A549 (cell line): ENCODE measurements around the gene QPRT. TPM values are rescaled to one million over a fixed set of nuclear protein-coding genes. Genes with fewer than 3 reads are reported as not detected.
A peak's percentile ranks its signal among the peaks of the same experiment; 100 is the strongest.

Source experiments
- ATAC-seq, 2 experiments: fragments of 200-7000 bp in 1 of 2; fragments of >200 bp in 1 of 2; cut with Nextera tagmentation in 1 of 2; cut with Tn5 transposase in 1 of 2; 3 replicates each; pipeline versions ENCODE4 v1.8.0 to v1.9.1; 2018 to 2020; ENCODE audit warnings: mild to moderate bottlenecking in 1 of 2, moderate library complexity in 1 of 2
- CTCF ChIA-PET: fragments of 300-600 bp; sonication (Branson Sonifier 250); formaldehyde crosslinking; extraction: SDS; loops from one replicate; lab custom pipeline; 2021; ENCODE audit warnings: antibody characterized with exemption, inconsistent platforms; lab: Yijun Ruan, JAX
- POLR2A ChIA-PET: fragments of 350-600 bp; formaldehyde crosslinking; extraction: SDS; loops from one replicate; lab custom pipeline; 2021; ENCODE audit warnings: antibody characterized with exemption, inconsistent platforms; lab: Yijun Ruan, JAX
- DNase-seq, 2 experiments: peaks; one replicate each; pipeline versions ENCODE4 v3.0.0 to v3.0.0-alpha.2; 2011 to 2016; ENCODE audit warnings: low read depth in 1 of 2, low spot score in 1 of 2
- FAIRE-seq: peaks from 2 replicates; lab custom pipeline; 2011; peaks lifted over from hg19 to GRCh38; lab: Jason Lieb, UNC
- H3K27ac ChIP-seq, 2 experiments: fragments of >200 bp; sonication (Bioruptor Twin); formaldehyde crosslinking; 3 replicates each; pipeline ENCODE4 v1.5.1; 2016 to 2017
- H3K4me1 ChIP-seq: fragments of >200 bp; sonication (Bioruptor Twin); formaldehyde crosslinking; 3 replicates; pipeline ENCODE4 v1.6.1; 2016
- H3K4me2 ChIP-seq: fragments of >200 bp; sonication (Bioruptor Twin); formaldehyde crosslinking; 3 replicates; pipeline ENCODE4 v1.6.1; 2016
- H3K4me3 ChIP-seq: fragments of >200 bp; sonication (Bioruptor Twin); formaldehyde crosslinking; 3 replicates; pipeline ENCODE4 v1.5.1; 2016
- H3K9me3 ChIP-seq: fragments of >200 bp; sonication (Bioruptor Twin); formaldehyde crosslinking; 3 replicates; pipeline ENCODE4 v1.6.1; 2016
- BCL3 ChIP-seq: fragments of >200 bp; sonication (Bioruptor Twin); formaldehyde crosslinking; IDR thresholded peaks from 3 replicates; pipeline ENCODE4 v1.6.1; 2016
- CBX2 ChIP-seq: fragments of 200-600 bp; sonication (generic); IDR thresholded peaks from 2 replicates; pipeline ENCODE4 v1.6.1; 2016; ENCODE audit warnings: low read depth, mild to moderate bottlenecking, borderline replicate concordance
- CBX8 ChIP-seq: fragments of 200-600 bp; sonication (generic); IDR thresholded peaks from 2 replicates; pipeline ENCODE4 v1.6.1; 2016
- ELK1 ChIP-seq: fragments of 150-350 bp; IDR thresholded peaks from 2 replicates; pipeline ENCODE4 v1.6.1; 2014; ENCODE audit warnings: low read depth, mild to moderate bottlenecking, low read length
- FOSL2 ChIP-seq, 2 experiments: fragments of 450-650 bp in 1 of 2; fragments of >200 bp in 1 of 2; sonication (Bioruptor Twin) in 1 of 2; formaldehyde crosslinking; IDR thresholded peaks; 2 replicates each; pipeline versions ENCODE4 v1.5.0 to v1.6.1; 2016 to 2020; ENCODE audit warnings: mild to moderate bottlenecking in 1 of 2, moderate library complexity in 1 of 2
- HMGXB4 ChIP-seq: fragments of 250-450 bp; sonication (Bioruptor Pico); IDR thresholded peaks from 2 replicates; pipeline ENCODE4 v1.5.0; 2021; ENCODE audit warnings: mild to moderate bottlenecking, moderate library complexity, borderline replicate concordance
- HOXB13 ChIP-seq: fragments of 250-450 bp; sonication (Bioruptor Pico); IDR thresholded peaks from 2 replicates; pipeline ENCODE4 v1.5.0; 2020; ENCODE audit warnings: low read depth, mild to moderate bottlenecking, moderate library complexity
- HOXB5 ChIP-seq: fragments of 250-450 bp; sonication (Bioruptor Pico); IDR thresholded peaks from 2 replicates; pipeline ENCODE4 v1.5.0; 2020; ENCODE audit warnings: mild to moderate bottlenecking, moderate library complexity
- JUN ChIP-seq, 2 experiments: fragments of >200 bp; sonication (Bioruptor Twin); formaldehyde crosslinking; IDR thresholded peaks; 2 replicates in 1 of 2; 3 replicates in 1 of 2; pipeline ENCODE4 v1.6.1; 2016 to 2017
- JUNB ChIP-seq: fragments of >200 bp; sonication (Bioruptor Twin); formaldehyde crosslinking; IDR thresholded peaks from 2 replicates; pipeline ENCODE4 v1.6.1; 2016
- KDM1A ChIP-seq: fragments of 200-600 bp; sonication (generic); IDR thresholded peaks from 2 replicates; pipeline ENCODE4 v1.6.1; 2016; ENCODE audit warnings: low read depth, mild to moderate bottlenecking
- MAFK ChIP-seq: fragments of 450-650 bp; IDR thresholded peaks from 2 replicates; pipeline ENCODE4 v1.6.1; 2014; ENCODE audit not compliant: partially characterized antibody
- NFE2L2 ChIP-seq: fragments of 150-350 bp; conservative IDR thresholded peaks from 2 replicates; pipeline ENCODE4 v1.6.1; 2014; ENCODE audit warnings: low read length
- NR3C1 ChIP-seq: fragments of >200 bp; sonication (Bioruptor Twin); formaldehyde crosslinking; IDR thresholded peaks from 3 replicates; pipeline ENCODE4 v1.6.1; 2017
- RAD21 ChIP-seq, 2 experiments: fragments of >200 bp in 1 of 2; sonication (Bioruptor Twin) in 1 of 2; formaldehyde crosslinking in 1 of 2; IDR thresholded peaks in 1 of 2; conservative IDR thresholded peaks in 1 of 2; 2 replicates in 1 of 2; 3 replicates in 1 of 2; pipeline ENCODE4 v1.6.1; 2012 to 2018; ENCODE audit warnings: inconsistent platforms in 1 of 2
- RCOR1 ChIP-seq: fragments of 150-350 bp; IDR thresholded peaks from 2 replicates; pipeline ENCODE4 v1.6.1; 2014; ENCODE audit warnings: antibody characterized with exemption, low read length, low read depth
- RFX5 ChIP-seq: fragments of 450-650 bp; IDR thresholded peaks from 2 replicates; pipeline ENCODE4 v1.7.1; 2014; ENCODE audit warnings: antibody characterized with exemption, mild to moderate bottlenecking, moderate library complexity
- SMC3 ChIP-seq: fragments of >200 bp; sonication (Bioruptor Twin); formaldehyde crosslinking; IDR thresholded peaks from 3 replicates; pipeline ENCODE4 v1.6.1; 2018; ENCODE audit warnings: inconsistent platforms
- SREBF2 ChIP-seq: fragments of 450-650 bp; IDR thresholded peaks from 2 replicates; pipeline ENCODE4 v1.6.1; 2014; ENCODE audit warnings: mild to moderate bottlenecking, moderate library complexity
- ZC3H11A ChIP-seq: fragments of 450-650 bp; IDR thresholded peaks from 2 replicates; pipeline ENCODE4 v1.6.1; 2014; ENCODE audit warnings: antibody characterized with exemption, mild to moderate bottlenecking
- ZFP36 ChIP-seq: fragments of 450-650 bp; IDR thresholded peaks from 2 replicates; pipeline ENCODE4 v1.6.1; 2014; ENCODE audit warnings: borderline replicate concordance; ENCODE audit not compliant: partially characterized antibody
- ZSCAN20 ChIP-seq: fragments of 250-450 bp; sonication (Bioruptor Pico); IDR thresholded peaks from 2 replicates; pipeline ENCODE4 v1.8.0; 2022; ENCODE audit warnings: mild to moderate bottlenecking, moderate library complexity
- WGBS: methylation state at CpG from one replicate; pipeline ENCODE4 v1.1.6; 2017; ENCODE audit errors: missing lambda C conversion rate; 5-methylcytosine and 5-hydroxymethylcytosine counted together
- polyA plus RNA-seq, 4 experiments: library from polyadenylated mRNA; depleted of rRNA in 3 of 4; stranded (reverse); fragments of >200 nt; fragmentation: RNase III in 1 of 4; extraction: RNeasy Plus Mini Kit Qiagen cat#74134 plus additional on column Dnase treatment in 1 of 4; gene quantifications; 2 replicates in 3 of 4; 3 replicates in 1 of 4; pipeline ENCODE4 v1.2.3, GENCODE V29; 2011 to 2017
- TF ChIP-seq, protein P1 (sequence below): fragments of >200 bp; sonication (Bioruptor Twin); formaldehyde crosslinking; IDR thresholded peaks from 3 replicates; pipeline ENCODE4 v1.5.1; 2016
- TF ChIP-seq, protein P2 (sequence below): fragments of 200-600 bp; sonication (generic); IDR thresholded peaks from 2 replicates; pipeline ENCODE4 v1.6.1; 2016; ENCODE audit warnings: antibody characterized with exemption, mild to moderate bottlenecking, moderate library complexity

The QPRT gene
- polyA plus RNA-seq, 2 of the 4 experiments (the other 2 are of a cell fraction): 1.7 to 2.1 TPM

GRCh38 chr16:29727452-29727851 is 48.5 kb downstream of the QPRT start:
- no peak overlapping the region for H3K4me2 ChIP-seq
- H3K9me3 ChIP-seq: no peaks in the 10 kb centered on the region
- H3K27ac ChIP-seq: no peak overlapping the region
- 54% methylated on average over 7 of the region's 7 CpGs for WGBS
- CTCF ChIA-PET: interaction anchor here (0.9 to 4.7 kb wide), 8 partner anchors 9 to 88 kb away, joined by 3 to 52 read pairs (median 5); partner anchors contain the start of genes KIF22 and PAGR1
- H3K4me3 ChIP-seq: no peak overlapping the region
- TF ChIP-seq BCL3 (no peak), MAFK (no peak), FOSL2 (IDR thresholded peaks at IDR 0.05) (no peak), FOSL2 (CRISPR knock-in tag; IDR thresholded peaks at IDR 0.05) (no peak), RCOR1 (no peak), HMGXB4 (CRISPR knock-in tag) (no peak), NFE2L2 (no peak)
- TF ChIP-seq, all 56 proteins: peak for 0
- POLR2A ChIA-PET: no interaction called here
- no peak for ATAC-seq
- FAIRE-seq: no peak
- 0 out of 3 replicates have a peak, but pooled peaks cover 3% of the 10 kb centered on the region for H3K4me1 ChIP-seq
- no peak for DNase-seq

DNA sequence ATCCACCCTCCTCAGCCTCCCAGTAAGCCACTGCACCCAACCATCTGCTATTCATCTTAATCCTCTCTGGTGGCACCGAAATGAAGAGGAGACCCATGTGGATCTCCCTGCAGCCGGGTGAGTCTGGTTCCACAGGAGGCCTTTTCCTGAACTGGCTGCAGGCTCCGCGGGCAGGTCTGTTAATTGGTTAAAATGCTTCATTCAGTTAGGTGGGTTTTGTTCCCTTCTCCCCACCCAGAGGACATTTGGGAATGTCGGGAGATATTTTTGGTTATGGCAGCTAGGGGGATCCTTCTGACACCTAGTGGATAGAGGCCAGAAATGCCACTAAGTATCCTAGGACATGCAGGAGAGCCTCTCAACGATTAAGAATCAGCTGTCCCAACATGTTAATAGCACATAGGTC is 50.1 kb downstream of the QPRT start:
- Histone ChIP-seq H3K4me3 (peak overlapping the region; percentile 34; the same call in 2 of the 3 replicates), H3K4me2 (peak overlapping the region; percentile 91), H3K4me1 (0 out of 3 replicates have a peak, but pooled peaks cover 3% of the 10 kb centered on the region), H3K27ac (peak overlapping the region; percentile 54 to 71; a peak in 4 of 6 replicates), H3K9me3 (no peaks in the 10 kb centered on the region)
- ChIA-PET CTCF (interaction anchor here (0.5 to 4.7 kb wide), 36 partner anchors 9 to 383 kb away, joined by 3 to 52 read pairs (median 4); partner anchors contain the start of genes C16orf54, KIF22, MVP and PAGR1), POLR2A (no interaction called here)
- ATAC-seq (peak; percentile 96 to 98), DNase-seq (peak; percentile 68 to 83), FAIRE-seq (peak; percentile 23)
- TF ChIP-seq ZC3H11A: no peak
- no peak for TF ChIP-seq CBX2
- TF ChIP-seq ZSCAN20 (CRISPR knock-in tag): no peak
- no peak for TF ChIP-seq KDM1A
- no peak for TF ChIP-seq ZFP36
- no peak for TF ChIP-seq NR3C1
- no peak for TF ChIP-seq HOXB13 (CRISPR knock-in tag)
- no peak for TF ChIP-seq CBX8
- TF ChIP-seq HOXB5 (CRISPR knock-in tag): no peak
- TF ChIP-seq ELK1: no peak
- TF ChIP-seq NFE2L2: no peak
- TF ChIP-seq SMC3: peak; percentile 47; the same call in 2 of the 3 replicates
- TF ChIP-seq RAD21 (conservative IDR thresholded peaks at IDR 0.05 in 1 of 2, IDR thresholded peaks at IDR 0.05 in 1 of 2): peak; percentile 52; a peak in 4 of 5 replicates
- no peak for TF ChIP-seq SREBF2
- TF ChIP-seq, protein P1, sequence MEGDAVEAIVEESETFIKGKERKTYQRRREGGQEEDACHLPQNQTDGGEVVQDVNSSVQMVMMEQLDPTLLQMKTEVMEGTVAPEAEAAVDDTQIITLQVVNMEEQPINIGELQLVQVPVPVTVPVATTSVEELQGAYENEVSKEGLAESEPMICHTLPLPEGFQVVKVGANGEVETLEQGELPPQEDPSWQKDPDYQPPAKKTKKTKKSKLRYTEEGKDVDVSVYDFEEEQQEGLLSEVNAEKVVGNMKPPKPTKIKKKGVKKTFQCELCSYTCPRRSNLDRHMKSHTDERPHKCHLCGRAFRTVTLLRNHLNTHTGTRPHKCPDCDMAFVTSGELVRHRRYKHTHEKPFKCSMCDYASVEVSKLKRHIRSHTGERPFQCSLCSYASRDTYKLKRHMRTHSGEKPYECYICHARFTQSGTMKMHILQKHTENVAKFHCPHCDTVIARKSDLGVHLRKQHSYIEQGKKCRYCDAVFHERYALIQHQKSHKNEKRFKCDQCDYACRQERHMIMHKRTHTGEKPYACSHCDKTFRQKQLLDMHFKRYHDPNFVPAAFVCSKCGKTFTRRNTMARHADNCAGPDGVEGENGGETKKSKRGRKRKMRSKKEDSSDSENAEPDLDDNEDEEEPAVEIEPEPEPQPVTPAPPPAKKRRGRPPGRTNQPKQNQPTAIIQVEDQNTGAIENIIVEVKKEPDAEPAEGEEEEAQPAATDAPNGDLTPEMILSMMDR: peak; percentile 64
- TF ChIP-seq JUNB: no peak
- TF ChIP-seq RFX5: no peak
- no peak for TF ChIP-seq JUN (IDR thresholded peaks at IDR 0.05)
- TF ChIP-seq MAFK: no peak
- TF ChIP-seq, protein P2, sequence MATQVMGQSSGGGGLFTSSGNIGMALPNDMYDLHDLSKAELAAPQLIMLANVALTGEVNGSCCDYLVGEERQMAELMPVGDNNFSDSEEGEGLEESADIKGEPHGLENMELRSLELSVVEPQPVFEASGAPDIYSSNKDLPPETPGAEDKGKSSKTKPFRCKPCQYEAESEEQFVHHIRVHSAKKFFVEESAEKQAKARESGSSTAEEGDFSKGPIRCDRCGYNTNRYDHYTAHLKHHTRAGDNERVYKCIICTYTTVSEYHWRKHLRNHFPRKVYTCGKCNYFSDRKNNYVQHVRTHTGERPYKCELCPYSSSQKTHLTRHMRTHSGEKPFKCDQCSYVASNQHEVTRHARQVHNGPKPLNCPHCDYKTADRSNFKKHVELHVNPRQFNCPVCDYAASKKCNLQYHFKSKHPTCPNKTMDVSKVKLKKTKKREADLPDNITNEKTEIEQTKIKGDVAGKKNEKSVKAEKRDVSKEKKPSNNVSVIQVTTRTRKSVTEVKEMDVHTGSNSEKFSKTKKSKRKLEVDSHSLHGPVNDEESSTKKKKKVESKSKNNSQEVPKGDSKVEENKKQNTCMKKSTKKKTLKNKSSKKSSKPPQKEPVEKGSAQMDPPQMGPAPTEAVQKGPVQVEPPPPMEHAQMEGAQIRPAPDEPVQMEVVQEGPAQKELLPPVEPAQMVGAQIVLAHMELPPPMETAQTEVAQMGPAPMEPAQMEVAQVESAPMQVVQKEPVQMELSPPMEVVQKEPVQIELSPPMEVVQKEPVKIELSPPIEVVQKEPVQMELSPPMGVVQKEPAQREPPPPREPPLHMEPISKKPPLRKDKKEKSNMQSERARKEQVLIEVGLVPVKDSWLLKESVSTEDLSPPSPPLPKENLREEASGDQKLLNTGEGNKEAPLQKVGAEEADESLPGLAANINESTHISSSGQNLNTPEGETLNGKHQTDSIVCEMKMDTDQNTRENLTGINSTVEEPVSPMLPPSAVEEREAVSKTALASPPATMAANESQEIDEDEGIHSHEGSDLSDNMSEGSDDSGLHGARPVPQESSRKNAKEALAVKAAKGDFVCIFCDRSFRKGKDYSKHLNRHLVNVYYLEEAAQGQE: no peak
- WGBS: 12% methylated on average over 6 of the region's 6 CpGs
